Panc1 (cell line): Measurements from ENCODE around the gene BRD9. TPM values are rescaled to one million over a fixed set of nuclear protein-coding genes. Genes with fewer than 3 reads are reported as not detected.

Experiments used
- ATAC-seq: fragments of 200-7000 bp; cut with Tn5 transposase; 2 replicates; pipeline ENCODE4 v1.9.1; 2020; ENCODE audit warnings: mild to moderate bottlenecking, moderate library complexity
- BruUV-seq: library from RNA; stranded (reverse); fragments of 400-500 nt; replicated peaks from 2 replicates; lab custom pipeline; 2021; lab: Mats Ljungman, UMichigan
- CTCF ChIA-PET: fragments of 300-600 bp; sonication (Branson Sonifier 250); formaldehyde crosslinking; loops from one replicate; lab custom pipeline; 2022; ENCODE audit warnings: antibody characterized with exemption; lab: Charles Lee
- POLR2A ChIA-PET: fragments of 300-600 bp; sonication (Branson Sonifier 250); formaldehyde crosslinking; loops from one replicate; lab custom pipeline; 2022; ENCODE audit warnings: antibody characterized with exemption; lab: Charles Lee
- DNase-seq: peaks from one replicate; pipeline ENCODE4 v3.0.0-alpha.2; 2010; ENCODE audit warnings: low read depth, low spot score
- H3K27ac ChIP-seq: 2 replicates; pipeline ENCODE4 v1.5.1; 2011; ENCODE audit warnings: mild to moderate bottlenecking, low read length, inconsistent platforms
- H3K27me3 ChIP-seq: fragments of 200-500 bp; sonication (Bioruptor generic); 2 replicates; pipeline ENCODE4 v1.6.0; 2014; ENCODE audit warnings: low read length, inconsistent platforms; ENCODE audit not compliant: control insufficient read depth, insufficient read depth
- H3K36me3 ChIP-seq: fragments of 200-500 bp; sonication (Bioruptor generic); 2 replicates; pipeline ENCODE4 v1.5.1; 2014; ENCODE audit warnings: inconsistent platforms, mild to moderate bottlenecking, low read length, moderate library complexity; ENCODE audit not compliant: control insufficient read depth, insufficient read depth
- H3K4me1 ChIP-seq: 2 replicates; pipeline ENCODE4 v1.5.1; 2011; ENCODE audit warnings: inconsistent platforms, mild to moderate bottlenecking, low read length, moderate library complexity; ENCODE audit not compliant: control insufficient read depth, insufficient read depth
- H3K4me3 ChIP-seq, 2 experiments: 2 replicates each; pipeline ENCODE4 v1.5.1; 2011 to 2012; ENCODE audit warnings: low read depth in 2 of 2, low read length in 2 of 2, mild to moderate bottlenecking in 2 of 2, inconsistent platforms in 1 of 2, moderate library complexity in 1 of 2
- H3K9me3 ChIP-seq: fragments of 200-500 bp; sonication (Bioruptor generic); 2 replicates; pipeline ENCODE4 v1.5.1; 2014; ENCODE audit warnings: low read depth, mild to moderate bottlenecking, inconsistent platforms, low read length, moderate library complexity; ENCODE audit not compliant: control insufficient read depth, insufficient read depth
- CTCF ChIP-seq: fragments of 450-650 bp; IDR thresholded peaks from 2 replicates; pipeline ENCODE4 v1.5.1; 2017; ENCODE audit warnings: mild to moderate bottlenecking
- POLR2AphosphoS5 ChIP-seq: IDR thresholded peaks from 2 replicates; pipeline ENCODE4 v1.6.1; 2012; ENCODE audit warnings: mild to moderate bottlenecking, low read depth, low read length, moderate library complexity
- REST ChIP-seq, 2 experiments: IDR thresholded peaks; 2 replicates each; pipeline ENCODE4 v1.6.1; 2011 to 2012; ENCODE audit warnings: low read depth in 2 of 2, control low read depth in 1 of 2, low read length in 1 of 2, mild to moderate bottlenecking in 1 of 2, moderate library complexity in 1 of 2; ENCODE audit not compliant: insufficient read depth in 1 of 2
- SIN3A ChIP-seq: IDR thresholded peaks from 2 replicates; pipeline ENCODE4 v1.6.1; 2012; ENCODE audit warnings: low read depth, mild to moderate bottlenecking, low read length, moderate library complexity, borderline replicate concordance; ENCODE audit not compliant: insufficient read depth
- TCF7L2 ChIP-seq: IDR thresholded peaks from 2 replicates; pipeline ENCODE4 v1.6.1; 2011; ENCODE audit warnings: mild to moderate bottlenecking, low read depth, low read length, inconsistent platforms
- in situ Hi-C: cut with HindIII; loops from 2 replicates; pipeline ENCODE4 v1.10.0; 2016; ENCODE audit warnings: low sequenced_read_pairs, low pct_unique_long_range_greater_than_20kb
- intact Hi-C: fragments of 100-400 bp; cut with micrococcal nuclease; formaldehyde crosslinking; loops from one replicate; pipeline ENCODE4 v1.10.0; 2022; ENCODE audit not compliant: unreplicated experiment
- total RNA-seq: library from RNA; stranded (reverse); gene quantifications from one replicate; pipeline ENCODE4 v1.2.1, GENCODE V29; 2021; ENCODE audit not compliant: unreplicated experiment

Gene BRD9
- total RNA-seq, 1 experiment from 2014 or later: 64.3 TPM

- BruUV-seq: no TSS peak
- in situ Hi-C loops: no loop called here
- Histone ChIP-seq H3K4me1 (no peaks in the 10 kb centered on the region), H3K9me3 (no peaks in the 10 kb centered on the region), H3K27me3 (peaks cover 3% of the 10 kb centered on the region; the same call in 1 of the 2 replicates), H3K36me3 (no peaks in the 10 kb centered on the region), H3K27ac (no peak overlapping the region), H3K4me3 (no peak overlapping the region)
- intact Hi-C loops: no loop called here
- POLR2A ChIA-PET: no interaction called here
- DNase-seq (no peak), ATAC-seq (no peak)
- CTCF ChIA-PET: no interaction called here
- TF ChIP-seq REST (IDR thresholded peaks at IDR 0.05; ENCODE audit: insufficient read depth in 1 of 2, low read depth in 2 of 2, low read length in 1 of 2) (no peak), SIN3A (no peak), TCF7L2 (no peak), POLR2AphosphoS5 (no peak), CTCF (no peak)
Measured at GRCh38 chr5:851076-851475, 41.5 kb downstream of the BRD9 start.

- DNase-seq: no peak
- ChIA-PET CTCF (no interaction called here), POLR2A (no interaction called here)
- Histone ChIP-seq H3K4me1 (no peaks in the 10 kb centered on the region), H3K36me3 (no peaks in the 10 kb centered on the region), H3K27ac (no peak within 1 kb of the TSS), H3K27me3 (peaks cover 3% of the 10 kb centered on the region; the same call in 1 of the 2 replicates), H3K9me3 (no peaks in the 10 kb centered on the region), H3K4me3 (no peak within 1 kb of the TSS)
- intact Hi-C loops: no loop called here
- in situ Hi-C loops: no loop called here
- no TSS peak for BruUV-seq
- no peak; the same call in 1 of the 2 replicates for ATAC-seq
- no peak for TF ChIP-seq CTCF
- TF ChIP-seq REST (IDR thresholded peaks at IDR 0.05; ENCODE audit: insufficient read depth in 1 of 2, low read depth in 2 of 2, low read length in 1 of 2): no peak
- TF ChIP-seq POLR2AphosphoS5: no peak
- TF ChIP-seq SIN3A: no peak
- TF ChIP-seq TCF7L2: no peak
Measured at GRCh38 chr5:850511-851006, 42.0 kb downstream of the BRD9 start, which contains the start of gene ZDHHC11. ZDHHC11 (minus strand) TSS chr5:850986; CDS start chr5:850602, 384 bp downstream.
